GM12878 (cell line): ENCODE measurements around the gene LATS2. TPM values are rescaled to one million over a fixed set of nuclear protein-coding genes. Genes with fewer than 3 reads are reported as not detected.

ENCODE experiments used
- ATAC-seq: fragments of 200-7000 bp; cut with Tn5 transposase; 3 replicates; pipeline ENCODE4 v1.9.1; 2020; ENCODE audit warnings: mild to moderate bottlenecking, moderate library complexity
- BruUV-seq: library from RNA; stranded (reverse); fragments of 400-500 nt; replicated peaks from 2 replicates; lab custom pipeline; 2021; lab: Mats Ljungman, UMichigan
- CTCF ChIA-PET: fragments of 300-600 bp; sonication (Branson Sonifier 250); formaldehyde crosslinking; extraction: SDS; loops from one replicate; lab custom pipeline; 2021; ENCODE audit warnings: inconsistent platforms; lab: Yijun Ruan, JAX
- POLR2A ChIA-PET: fragments of 350-600 bp; formaldehyde crosslinking; extraction: SDS; loops from one replicate; lab custom pipeline; 2021; ENCODE audit warnings: inconsistent platforms; lab: Charles Lee
- RAD21 ChIA-PET: fragments of 300-600 bp; sonication (Branson Sonifier 250); formaldehyde crosslinking; loops from one replicate; lab custom pipeline; 2023; ENCODE audit warnings: antibody characterized with exemption; ENCODE audit not compliant: unreplicated experiment; lab: Charles Lee
- SMC1A ChIA-PET: fragments of 300-600 bp; sonication (Branson Sonifier 250); formaldehyde crosslinking; loops from one replicate; lab custom pipeline; 2023; ENCODE audit not compliant: unreplicated experiment, uncharacterized antibody; lab: Charles Lee
- DNase-seq: peaks from one replicate; pipeline ENCODE4 v3.0.0-alpha.2; 2011; ENCODE audit warnings: low read depth, low spot score
- FAIRE-seq: peaks from 3 replicates; lab custom pipeline; 2011; peaks lifted over from hg19 to GRCh38; lab: Jason Lieb, UNC
- H2AFZ ChIP-seq: 2 replicates; pipeline ENCODE4 v1.6.0; 2011; ENCODE audit warnings: low read depth, low read length, control low read depth; ENCODE audit not compliant: control insufficient read depth
- H3K27ac ChIP-seq: 2 replicates; pipeline ENCODE4 v1.5.1; 2011; ENCODE audit warnings: control low read depth; ENCODE audit not compliant: control insufficient read depth, insufficient read depth
- H3K27me3 ChIP-seq, 2 experiments: replicated peaks in 1 of 2; 2 replicates each; pipeline versions ENCODE4 v1.6.0 to v1.6.1; 2011; ENCODE audit warnings: low read length in 1 of 2; ENCODE audit not compliant: control insufficient read depth in 2 of 2, insufficient read depth in 2 of 2
- H3K36me3 ChIP-seq, 2 experiments: 2 replicates each; pipeline ENCODE4 v1.5.1; 2011; ENCODE audit warnings: low read length in 1 of 2; ENCODE audit not compliant: control insufficient read depth in 2 of 2, insufficient read depth in 2 of 2
- H3K4me1 ChIP-seq: 2 replicates; pipeline ENCODE4 v1.6.1; 2011; ENCODE audit warnings: mild to moderate bottlenecking, low read length, moderate library complexity, mixed read lengths; ENCODE audit not compliant: control insufficient read depth, insufficient read depth
- H3K4me2 ChIP-seq: 2 replicates; pipeline ENCODE4 v1.6.0; 2011; ENCODE audit warnings: control low read depth; ENCODE audit not compliant: control insufficient read depth, insufficient read depth
- H3K4me3 ChIP-seq: fragments of 200-600 bp; sonication (generic); 2 replicates; pipeline ENCODE4 v1.5.1; 2016
- H3K79me2 ChIP-seq: 2 replicates; pipeline ENCODE4 v1.6.0; 2011; ENCODE audit warnings: low read length; ENCODE audit not compliant: control insufficient read depth, insufficient read depth
- H3K9ac ChIP-seq: 2 replicates; pipeline ENCODE4 v1.8.0; 2011; ENCODE audit warnings: low read length, control low read depth, mixed read lengths; ENCODE audit not compliant: control insufficient read depth, insufficient read depth
- H3K9me3 ChIP-seq: replicated peaks from 3 replicates; pipeline ENCODE4 v1.5.1; 2011; ENCODE audit warnings: mild to moderate bottlenecking, low read length; ENCODE audit not compliant: control insufficient read depth, insufficient read depth
- H4K20me1 ChIP-seq: 2 replicates; pipeline ENCODE4 v1.6.0; 2011; ENCODE audit not compliant: control insufficient read depth, insufficient read depth
- BRCA1 ChIP-seq: IDR thresholded peaks from 2 replicates; pipeline ENCODE4 v1.6.1; 2011; ENCODE audit warnings: low read depth, low read length, improper control_type of control experiment
- CHD1 ChIP-seq: IDR thresholded peaks from 2 replicates; pipeline ENCODE4 v1.6.1; 2012; ENCODE audit warnings: low read depth, low read length, improper control_type of control experiment
- EP300 ChIP-seq, 2 experiments: fragments of 150-350 bp in 1 of 2; IDR thresholded peaks; 2 replicates each; pipeline ENCODE4 v1.6.1; 2011 to 2012; ENCODE audit warnings: low read depth in 2 of 2, low read length in 2 of 2, borderline replicate concordance in 1 of 2, improper control_type of control experiment in 1 of 2, inconsistent platforms in 1 of 2; ENCODE audit not compliant: control insufficient read depth in 1 of 2
- ESRRA ChIP-seq: IDR thresholded peaks from 2 replicates; pipeline ENCODE4 v1.6.1; 2012; ENCODE audit warnings: mild to moderate bottlenecking, low read length, improper control_type of control experiment
- IRF4 ChIP-seq: IDR thresholded peaks from 2 replicates; pipeline ENCODE4 v1.6.1; 2011; ENCODE audit warnings: low read depth, low read length
- PKNOX1 ChIP-seq: fragments of 450-650 bp; IDR thresholded peaks from 2 replicates; pipeline ENCODE4 v1.6.1; 2016; ENCODE audit warnings: mild to moderate bottlenecking
- PRDM15 ChIP-seq: fragments of 450-650 bp; formaldehyde crosslinking; IDR thresholded peaks from 2 replicates; pipeline ENCODE4 v1.4.0; 2020; ENCODE audit warnings: mild to moderate bottlenecking, moderate library complexity
- RELA ChIP-seq: fragments of 450-650 bp; IDR thresholded peaks from 2 replicates; pipeline ENCODE4 v1.8.0; 2014; ENCODE audit warnings: borderline replicate concordance; ENCODE audit not compliant: partially characterized antibody
- TARDBP ChIP-seq: IDR thresholded peaks from 2 replicates; pipeline ENCODE4 v1.6.1; 2016; ENCODE audit warnings: borderline replicate concordance
- WGBS: methylation state at CpG from one replicate; pipeline ENCODE4 v1.1.6; 2016; ENCODE audit warnings: low lambda C conversion rate; ENCODE audit not compliant: insufficient replicate concordance, insufficient coverage; ENCODE audit errors: missing lambda C conversion rate; 5-methylcytosine and 5-hydroxymethylcytosine counted together
- in situ Hi-C: fragments of 300-500 bp; cut with MboI; formaldehyde crosslinking; loops from 9 replicates; pipeline ENCODE4 v1.14.3; 2018; ENCODE audit warnings: mixed read lengths
- intact Hi-C: fragments of 100-400 bp; cut with micrococcal nuclease; formaldehyde crosslinking; loops from one replicate; pipeline ENCODE4 v1.14.2; 2022; ENCODE audit not compliant: unreplicated experiment
- polyA plus RNA-seq, 11 experiments: library from polyadenylated mRNA; depleted of rRNA in 4 of 11; unstranded in 6 of 11; stranded (reverse) in 5 of 11; fragments of >200 nt; fragmentation: Nextera tagmentation in 4 of 11; fragmentation: Illumina TruSeq in 1 of 11; extraction: Ambion mirVana in 4 of 11; extraction: Trizol in 1 of 11; gene quantifications; 1 replicate in 1 of 11; 2 replicates in 10 of 11; pipeline versions ENCODE4 v1.2.1 to v1.2.3, GENCODE V29; 2011 to 2016; ENCODE audit warnings: inconsistent platforms in 2 of 11, missing spikeins in 2 of 11, low read depth in 1 of 11
- total RNA-seq, 4 experiments: library from RNA; depleted of rRNA in 3 of 4; stranded (reverse); fragments of >200 nt in 3 of 4; fragmentation: Illumina TruSeq in 1 of 4; extraction: Trizol in 1 of 4; gene quantifications; 2 replicates each; pipeline versions ENCODE4 v1.2.1 to v1.2.3, GENCODE V29; 2013 to 2021
- TF ChIP-seq, protein P1 (sequence below): fragments of 450-650 bp; formaldehyde crosslinking; IDR thresholded peaks from 2 replicates; pipeline ENCODE4 v1.5.0; 2022; ENCODE audit warnings: mild to moderate bottlenecking, missing genetic modification characterization
- TF ChIP-seq, protein P2 (sequence below): fragments of 450-650 bp; IDR thresholded peaks from 2 replicates; pipeline ENCODE4 v1.6.1; 2018; ENCODE audit warnings: borderline replicate concordance, mild to moderate bottlenecking; ENCODE audit not compliant: partially characterized antibody

Gene LATS2
- total and polyA plus RNA-seq, 10 of the 15 experiments (the other 5 are each of a cell fraction or from before 2014, with no cell fraction given) = 0.90 to 7.8 (median 2.0) TPM

GRCh38 chr13:20974981-20975585 is 86.3 kb downstream of the LATS2 start:
- no peaks in the 10 kb centered on the region for H3K79me2 ChIP-seq
- no peak overlapping the region for H3K27ac ChIP-seq
- no TSS peak for BruUV-seq
- DNase-seq (no peak), FAIRE-seq (no peak), ATAC-seq (no peak)
- no peak overlapping the region for H3K4me3 ChIP-seq
- TF ChIP-seq BRCA1 (no peak), TARDBP (no peak), EP300 (IDR thresholded peaks at IDR 0.05; ENCODE audit: borderline replicate concordance in 1 of 2, control insufficient read depth in 1 of 2, low read depth in 2 of 2, low read length in 2 of 2) (no peak), CHD1 (no peak), PKNOX1 (no peak), IRF4 (no peak), ESRRA (no peak), RELA (no peak), PRDM15 (CRISPR knock-in tag) (no peak)
- TF ChIP-seq, protein P1, sequence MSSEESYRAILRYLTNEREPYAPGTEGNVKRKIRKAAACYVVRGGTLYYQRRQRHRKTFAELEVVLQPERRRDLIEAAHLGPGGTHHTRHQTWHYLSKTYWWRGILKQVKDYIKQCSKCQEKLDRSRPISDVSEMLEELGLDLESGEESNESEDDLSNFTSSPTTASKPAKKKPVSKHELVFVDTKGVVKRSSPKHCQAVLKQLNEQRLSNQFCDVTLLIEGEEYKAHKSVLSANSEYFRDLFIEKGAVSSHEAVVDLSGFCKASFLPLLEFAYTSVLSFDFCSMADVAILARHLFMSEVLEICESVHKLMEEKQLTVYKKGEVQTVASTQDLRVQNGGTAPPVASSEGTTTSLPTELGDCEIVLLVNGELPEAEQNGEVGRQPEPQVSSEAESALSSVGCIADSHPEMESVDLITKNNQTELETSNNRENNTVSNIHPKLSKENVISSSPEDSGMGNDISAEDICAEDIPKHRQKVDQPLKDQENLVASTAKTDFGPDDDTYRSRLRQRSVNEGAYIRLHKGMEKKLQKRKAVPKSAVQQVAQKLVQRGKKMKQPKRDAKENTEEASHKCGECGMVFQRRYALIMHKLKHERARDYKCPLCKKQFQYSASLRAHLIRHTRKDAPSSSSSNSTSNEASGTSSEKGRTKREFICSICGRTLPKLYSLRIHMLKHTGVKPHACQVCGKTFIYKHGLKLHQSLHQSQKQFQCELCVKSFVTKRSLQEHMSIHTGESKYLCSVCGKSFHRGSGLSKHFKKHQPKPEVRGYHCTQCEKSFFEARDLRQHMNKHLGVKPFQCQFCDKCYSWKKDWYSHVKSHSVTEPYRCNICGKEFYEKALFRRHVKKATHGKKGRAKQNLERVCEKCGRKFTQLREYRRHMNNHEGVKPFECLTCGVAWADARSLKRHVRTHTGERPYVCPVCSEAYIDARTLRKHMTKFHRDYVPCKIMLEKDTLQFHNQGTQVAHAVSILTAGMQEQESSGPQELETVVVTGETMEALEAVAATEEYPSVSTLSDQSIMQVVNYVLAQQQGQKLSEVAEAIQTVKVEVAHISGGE (CRISPR knock-in tag) = no peak
- TF ChIP-seq, protein P2, sequence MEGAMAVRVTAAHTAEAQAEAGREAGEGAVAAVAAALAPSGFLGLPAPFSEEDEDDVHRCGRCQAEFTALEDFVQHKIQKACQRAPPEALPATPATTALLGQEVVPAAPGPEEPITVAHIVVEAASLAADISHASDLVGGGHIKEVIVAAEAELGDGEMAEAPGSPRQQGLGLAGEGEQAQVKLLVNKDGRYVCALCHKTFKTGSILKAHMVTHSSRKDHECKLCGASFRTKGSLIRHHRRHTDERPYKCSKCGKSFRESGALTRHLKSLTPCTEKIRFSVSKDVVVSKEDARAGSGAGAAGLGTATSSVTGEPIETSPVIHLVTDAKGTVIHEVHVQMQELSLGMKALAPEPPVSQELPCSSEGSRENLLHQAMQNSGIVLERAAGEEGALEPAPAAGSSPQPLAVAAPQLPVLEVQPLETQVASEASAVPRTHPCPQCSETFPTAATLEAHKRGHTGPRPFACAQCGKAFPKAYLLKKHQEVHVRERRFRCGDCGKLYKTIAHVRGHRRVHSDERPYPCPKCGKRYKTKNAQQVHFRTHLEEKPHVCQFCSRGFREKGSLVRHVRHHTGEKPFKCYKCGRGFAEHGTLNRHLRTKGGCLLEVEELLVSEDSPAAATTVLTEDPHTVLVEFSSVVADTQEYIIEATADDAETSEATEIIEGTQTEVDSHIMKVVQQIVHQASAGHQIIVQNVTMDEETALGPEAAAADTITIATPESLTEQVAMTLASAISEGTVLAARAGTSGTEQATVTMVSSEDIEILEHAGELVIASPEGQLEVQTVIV = no peak
- ChIA-PET SMC1A (no interaction called here), CTCF (no interaction called here), RAD21 (no interaction called here), POLR2A (no interaction called here)
- no peaks in the 10 kb centered on the region for H4K20me1 ChIP-seq
- intact Hi-C loops (no loop called here), in situ Hi-C loops (no loop called here)
- no peak overlapping the region for H3K9ac ChIP-seq
- no peaks in the 10 kb centered on the region for H3K4me1 ChIP-seq
- H3K9me3 ChIP-seq = no peaks in the 10 kb centered on the region
- no peaks in the 10 kb centered on the region for H3K36me3 ChIP-seq
- H3K27me3 ChIP-seq = no peaks in the 10 kb centered on the region
- WGBS = 92% methylated on average over 20 of the region's 20 CpGs
- no peak overlapping the region for H3K4me2 ChIP-seq
- no peak overlapping the region for H2AFZ ChIP-seq
